HG03175 (cell line): ENCODE results near the gene CABLES2.

Experiments
- ATAC-seq: cut with Tn5 transposase; IDR thresholded peaks from one replicate; pipeline ENCODE4 v1.9.1; 2021; ENCODE audit warnings: mild to moderate bottlenecking, moderate library complexity; ENCODE audit not compliant: unreplicated experiment

CABLES2 gene, protein sequence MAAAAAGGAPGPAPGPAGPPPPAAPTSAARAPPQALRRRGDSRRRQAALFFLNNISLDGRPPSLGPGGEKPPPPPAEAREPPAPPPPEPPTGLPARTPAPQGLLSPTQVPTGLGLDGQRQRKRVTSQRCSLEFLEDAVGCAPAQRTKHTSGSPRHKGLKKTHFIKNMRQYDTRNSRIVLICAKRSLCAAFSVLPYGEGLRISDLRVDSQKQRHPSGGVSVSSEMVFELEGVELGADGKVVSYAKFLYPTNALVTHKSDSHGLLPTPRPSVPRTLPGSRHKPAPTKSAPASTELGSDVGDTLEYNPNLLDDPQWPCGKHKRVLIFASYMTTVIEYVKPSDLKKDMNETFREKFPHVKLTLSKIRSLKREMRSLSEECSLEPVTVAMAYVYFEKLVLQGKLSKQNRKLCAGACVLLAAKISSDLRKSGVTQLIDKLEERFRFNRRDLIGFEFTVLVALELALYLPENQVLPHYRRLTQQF

GRCh38 chr20:62407221-62407992, at the start of gene CABLES2:
Gene CABLES2, minus strand, starts transcription at chr20:62407285. Its CDS starts 9 bp downstream, at chr20:62407276.
- peak; percentile 89 for ATAC-seq

DNA sequence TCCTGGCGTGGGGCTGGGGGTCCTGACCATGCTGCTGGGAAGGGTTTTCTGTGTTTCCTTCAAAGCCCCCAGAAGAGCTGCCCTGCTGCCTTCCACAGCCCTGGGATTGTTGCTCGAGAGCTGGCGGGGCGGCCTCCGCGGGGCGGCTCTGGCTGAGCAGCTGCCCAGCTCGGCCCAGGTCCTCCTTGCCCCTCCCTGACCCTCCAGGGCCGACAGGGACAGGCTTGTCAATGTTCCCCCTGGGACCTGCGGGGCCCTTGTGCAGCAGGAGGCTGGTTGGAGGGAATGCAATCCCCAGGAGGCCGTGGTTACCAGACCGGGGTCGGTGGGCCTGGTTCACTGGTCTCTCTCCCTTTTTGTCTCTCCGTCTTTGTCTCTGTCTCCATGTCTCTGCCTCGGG, 48.8 kb upstream of the CABLES2 start:
- no peak for ATAC-seq

- ATAC-seq, result no peak
Measured at GRCh38 chr20:62454904-62455636, 48.0 kb upstream of the CABLES2 start.

DNA sequence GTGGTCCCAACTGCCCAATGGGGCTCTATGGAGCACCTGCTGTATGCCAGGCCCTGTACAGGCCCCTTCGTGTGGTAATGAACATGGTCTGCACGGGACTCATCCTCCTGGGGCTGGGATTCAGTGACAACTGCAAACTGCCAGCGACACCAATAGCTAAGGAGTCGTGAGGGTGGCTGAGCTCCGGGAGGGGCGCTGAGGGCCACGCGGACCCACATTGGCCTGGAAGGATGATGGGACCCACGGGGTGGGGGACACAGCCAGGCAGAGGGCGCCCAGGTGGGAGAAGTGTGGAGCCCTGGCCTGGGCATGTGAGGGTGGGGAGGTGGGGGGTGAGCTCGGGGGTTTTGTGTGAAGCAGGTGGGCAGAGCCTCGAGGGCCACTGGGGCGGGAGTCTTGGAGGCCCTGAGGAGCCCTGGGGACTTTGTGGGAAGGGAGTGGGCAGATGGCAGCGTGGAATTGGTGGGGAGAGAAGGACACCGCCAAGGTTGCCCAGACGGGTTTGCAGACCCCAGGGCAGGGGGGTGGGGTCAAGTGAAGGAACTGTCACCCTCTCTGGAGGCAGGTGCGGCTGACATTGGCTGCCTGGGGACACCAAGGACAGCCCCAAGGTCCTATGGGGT, 46.2 kb upstream of the CABLES2 start:
- no peak for ATAC-seq

- ATAC-seq, result no peak
Measured at GRCh38 chr20:62452475-62453095, 45.5 kb upstream of the CABLES2 start.

DNA sequence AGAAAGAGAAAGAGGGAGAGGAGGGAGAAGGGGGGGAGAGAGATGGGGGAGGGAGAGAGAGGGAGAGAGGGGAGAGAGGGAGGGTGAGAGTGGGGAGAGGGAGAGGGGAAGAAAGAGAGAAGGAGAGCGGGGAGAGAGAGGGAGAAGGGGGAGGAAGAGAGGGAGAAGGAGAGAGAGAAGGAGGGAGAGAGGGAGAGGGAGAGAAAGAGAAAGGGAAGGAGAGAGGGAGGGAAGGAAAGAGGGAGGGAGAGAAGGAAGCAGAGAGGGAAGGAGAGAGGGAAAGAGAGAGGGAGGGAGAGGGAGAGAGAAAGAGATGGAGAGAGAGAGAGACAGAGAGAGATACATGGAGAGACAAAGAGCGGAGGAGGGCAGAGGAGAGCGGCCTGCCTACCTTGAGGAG, 44.9 kb upstream of the CABLES2 start:
- ATAC-seq, result no peak

DNA sequence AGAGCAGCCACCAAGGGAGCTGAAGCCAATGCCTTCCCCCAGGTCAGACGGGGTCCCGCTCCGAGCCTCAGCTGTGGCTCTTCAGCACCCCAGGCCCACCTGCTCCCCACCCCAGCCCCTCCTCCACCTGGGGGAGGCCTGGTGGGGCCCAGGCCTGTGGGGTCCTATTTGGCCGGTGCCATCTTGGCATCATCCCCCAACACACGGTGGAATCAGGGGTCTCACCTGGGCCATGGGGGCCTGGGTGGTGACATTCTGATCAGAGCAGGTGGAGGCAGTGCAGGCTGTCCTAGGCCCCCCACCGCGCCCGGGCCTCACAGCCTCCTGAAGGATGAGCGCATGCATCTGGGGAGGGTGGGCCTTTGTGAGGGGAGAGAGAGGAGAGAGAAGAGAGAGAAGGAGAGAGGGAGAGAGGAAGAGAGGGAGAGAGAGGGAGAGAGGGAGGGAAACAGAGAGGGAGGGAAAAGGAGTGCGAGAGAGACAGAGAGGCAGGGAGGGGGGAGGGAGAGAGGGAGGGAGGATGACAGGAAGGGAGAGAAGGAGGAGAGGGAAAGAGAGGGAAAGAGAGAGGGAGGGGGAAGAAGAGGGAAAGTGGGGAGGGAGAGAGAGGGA, 44.2 kb upstream of the CABLES2 start:
- no peak for ATAC-seq

DNA sequence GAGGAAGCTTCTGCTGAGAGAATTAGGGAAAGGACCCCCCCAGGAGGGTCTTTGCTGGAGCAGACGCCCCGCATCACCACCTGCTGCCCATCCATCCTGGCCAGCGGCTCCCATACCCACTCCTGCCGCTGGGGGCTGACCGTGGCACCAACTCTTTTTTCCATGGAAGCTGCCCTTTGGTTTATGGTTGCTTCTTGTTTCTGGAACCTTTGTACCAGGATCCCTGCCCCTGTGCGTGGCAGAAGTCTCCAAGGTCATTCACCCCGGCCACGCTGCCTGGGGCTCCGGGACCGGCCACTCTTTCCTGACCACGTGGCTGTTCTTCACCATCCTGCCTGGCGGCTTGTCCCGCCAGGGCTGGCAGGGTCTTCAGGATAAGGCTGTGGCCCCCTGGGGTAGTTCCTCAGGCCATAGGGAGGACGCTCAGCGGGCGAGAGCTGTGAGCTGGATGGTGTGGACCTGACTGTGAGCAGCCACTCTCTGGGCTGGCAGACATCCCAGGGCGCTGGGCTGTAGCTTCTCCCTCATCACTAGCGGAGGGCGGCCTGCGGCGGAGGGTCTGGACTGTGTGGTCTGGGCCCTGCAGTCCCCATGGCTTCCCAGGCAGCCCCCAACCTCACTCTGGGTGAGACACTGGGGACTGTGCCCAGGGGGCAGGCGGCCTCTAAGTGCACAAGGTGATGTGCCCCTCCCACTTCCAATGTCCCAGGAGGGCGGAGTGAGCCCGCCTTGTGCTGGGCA, 43.0 kb upstream of the CABLES2 start:
- no peak for ATAC-seq

GRCh38 chr20:62448788-62449187, 41.7 kb upstream of the CABLES2 start:
- ATAC-seq, result no peak

GRCh38 chr20:62448038-62448437, 41.0 kb upstream of the CABLES2 start:
- ATAC-seq, result no peak

GRCh38 chr20:62446888-62447869, 40.1 kb upstream of the CABLES2 start:
- no peak for ATAC-seq

- ATAC-seq, result no peak
Measured at GRCh38 chr20:62446481-62446880, 39.4 kb upstream of the CABLES2 start.

GRCh38 chr20:62445553-62446340, 38.7 kb upstream of the CABLES2 start:
- no peak for ATAC-seq

DNA sequence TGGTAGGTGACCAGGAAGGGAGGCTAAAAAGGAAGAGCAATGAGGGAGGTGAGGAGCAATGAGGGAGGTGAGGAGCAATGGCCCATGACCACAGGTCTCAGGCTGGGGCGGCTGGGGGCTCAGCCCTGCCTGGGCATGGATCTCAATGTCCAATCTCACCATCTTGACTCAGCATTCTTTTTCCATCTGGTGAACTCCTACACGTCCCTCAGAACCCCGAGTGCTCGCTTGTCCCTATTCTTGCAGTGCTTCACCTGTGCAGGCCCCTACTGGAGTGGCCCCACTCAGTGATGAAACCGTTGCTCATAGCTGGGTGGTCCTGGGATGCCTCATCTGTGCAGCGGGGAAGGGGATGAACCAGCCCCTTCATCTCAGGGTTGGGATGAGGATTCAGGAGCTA, 37.2 kb upstream of the CABLES2 start:
- no peak for ATAC-seq

DNA sequence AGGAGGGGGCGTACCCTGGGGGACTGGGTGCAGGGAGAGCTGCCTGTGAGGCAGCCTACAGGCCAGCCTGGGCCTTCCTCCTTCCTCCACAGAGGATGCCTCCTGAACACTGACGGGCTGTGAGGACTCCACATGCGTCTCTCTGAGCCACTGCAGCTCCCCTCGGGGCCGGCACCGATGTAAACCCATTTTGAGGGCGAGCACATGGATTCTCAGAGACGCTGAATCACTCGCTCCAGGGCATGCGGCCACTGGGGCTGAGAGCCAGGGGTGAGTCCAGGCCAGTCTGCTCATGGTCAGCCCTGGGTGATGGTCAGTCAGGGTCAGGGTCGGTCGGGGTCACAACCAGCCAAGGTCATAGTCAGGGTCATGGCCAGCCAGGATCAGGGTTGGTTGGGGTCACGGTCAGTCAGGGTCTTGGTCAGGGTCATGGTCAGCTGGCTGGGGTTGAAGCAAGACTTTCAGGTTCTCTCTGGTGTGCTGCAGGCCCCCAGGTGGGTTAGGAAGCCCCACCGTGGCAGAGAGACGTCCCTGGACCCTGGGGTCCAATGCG, 35.0 kb upstream of the CABLES2 start:
- ATAC-seq, result no peak

DNA sequence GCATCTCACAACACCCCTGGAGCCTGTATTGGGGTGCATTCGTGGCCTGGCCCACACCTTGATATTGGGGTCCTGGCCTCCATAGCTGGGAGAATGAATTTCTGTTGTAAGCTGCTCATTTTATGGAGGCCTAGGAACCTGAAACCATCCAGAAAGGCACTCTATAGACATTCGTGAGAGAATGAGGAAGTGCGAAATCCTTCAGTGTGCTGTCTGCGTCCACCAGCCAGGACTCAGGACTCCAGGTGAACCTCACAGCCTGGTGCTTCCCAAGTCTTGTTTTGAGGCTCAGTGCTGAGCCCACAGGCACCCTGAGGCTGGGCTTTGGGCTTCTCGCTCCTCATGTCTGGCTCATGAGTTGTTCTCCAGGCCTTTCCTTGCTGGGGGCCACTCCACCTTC, 32.1 kb upstream of the CABLES2 start:
- no peak for ATAC-seq

GRCh38 chr20:62437927-62438326, 30.8 kb upstream of the CABLES2 start:
- ATAC-seq, result no peak
